AG09309 (cell line): ENCODE results near the gene PLCL2.
"Not testable (repeated sequence)": the region's sequence is repeated elsewhere in the genome, so short reads cannot be mapped to it uniquely, and the experiment has no call there.

Source experiments
- DNase-seq: peaks from one replicate; pipeline ENCODE4 v3.0.0-alpha.2; 2010; ENCODE audit warnings: low read depth
- H3K4me3 ChIP-seq: 2 replicates; pipeline ENCODE4 v1.5.1; 2011; ENCODE audit warnings: mild to moderate bottlenecking, low read depth, low read length, moderate library complexity; ENCODE audit not compliant: control insufficient read depth
- CTCF ChIP-seq: IDR thresholded peaks from 2 replicates; pipeline ENCODE4 v1.5.1; 2011; ENCODE audit warnings: mild to moderate bottlenecking, low read depth, low read length, inconsistent platforms; ENCODE audit not compliant: insufficient read depth, control insufficient read depth; ENCODE audit errors: missing control alignments

Gene PLCL2

GRCh38 chr3:17125738-17126442, 241.1 kb downstream of the PLCL2 start:
- no peak for DNase-seq
- TF ChIP-seq CTCF: no peak
- no peak overlapping the region for H3K4me3 ChIP-seq

- not testable (repeated sequence) for DNase-seq, H3K4me3 ChIP-seq
Measured at GRCh38 chr3:17128671-17129070, 243.9 kb downstream of the PLCL2 start.

- DNase-seq: no peak
- TF ChIP-seq CTCF: no peak
- no peak overlapping the region for H3K4me3 ChIP-seq
Measured at GRCh38 chr3:17129556-17129955, 244.8 kb downstream of the PLCL2 start.

- no peak for DNase-seq
- no peak overlapping the region for H3K4me3 ChIP-seq
- TF ChIP-seq CTCF: no peak
Measured at GRCh38 chr3:17130956-17131355, 246.2 kb downstream of the PLCL2 start.

- no peak for TF ChIP-seq CTCF
- no peak overlapping the region for H3K4me3 ChIP-seq
- DNase-seq: no peak
Measured at GRCh38 chr3:17132286-17133115, 247.7 kb downstream of the PLCL2 start.

GRCh38 chr3:17133632-17134545, 249.1 kb downstream of the PLCL2 start:
- DNase-seq: no peak
- no peak overlapping the region for H3K4me3 ChIP-seq
- TF ChIP-seq CTCF: no peak
